ENCODE data around the gene NOD2.

GRCh38 chr16:50733468-50733867 is 40.1 kb downstream of the NOD2 start:
- no peak for TF ChIP-seq POLR2A (IDR thresholded peaks at IDR 0.05)
- TF ChIP-seq CTCF (IDR thresholded peaks at IDR 0.05) = no peak
